NCI-H1930 (cell line): ENCODE data around the gene FERD3L.

Source experiments
- DNase-seq, 2 experiments: peaks; one replicate each; lab custom pipeline; 2025; lab: John Stamatoyannopoulos, UW

Gene FERD3L

GRCh38 chr7:19099924-19100323, 45.3 kb downstream of the FERD3L start:
- DNase-seq: no peak

- no peak for DNase-seq
Observed at GRCh38 chr7:19099194-19099593, 46.0 kb downstream of the FERD3L start.

GRCh38 chr7:19098510-19098909, 46.7 kb downstream of the FERD3L start:
- DNase-seq: no peak

- no peak for DNase-seq
Observed at GRCh38 chr7:19097165-19098055, 47.8 kb downstream of the FERD3L start.

GRCh38 chr7:19095353-19095860, 49.8 kb downstream of the FERD3L start:
- DNase-seq: no peak
